Omental fat pad (tissue), 4 donors: Measurements from ENCODE around the gene MYO9B. TPM values are rescaled to one million over a fixed set of nuclear protein-coding genes. Genes with fewer than 3 reads are reported as not detected.

ENCODE experiments used
- ATAC-seq: fragments of 150-250 bp; one replicate; pipeline ENCODE4 v1.9.1; 2016; ENCODE audit warnings: mild to moderate bottlenecking, moderate library complexity; ENCODE audit not compliant: low FRiP score
- DNase-seq: peaks from one replicate; pipeline ENCODE4 v3.0.0-alpha.2; 2019; ENCODE audit warnings: low spot score
- CTCF ChIP-seq, 3 donors: fragments of 450-650 bp; IDR thresholded peaks; one replicate each; pipeline ENCODE4 v1.5.1; 2016 to 2017; ENCODE audit warnings: antibody characterized with exemption in 3 of 3, mild to moderate bottlenecking in 3 of 3, moderate library complexity in 2 of 3
- total RNA-seq, 4 donors: library from RNA; depleted of rRNA; stranded (reverse); fragments of >200 nt; gene quantifications; one replicate each; pipeline ENCODE4 v1.1.0, GENCODE V29; 2016

MYO9B gene
- total RNA-seq, 4 donors from 2014 or later = 52.7 to 149 (median 85.7) TPM

- ATAC-seq (no peak), DNase-seq (no peak)
- TF ChIP-seq CTCF (IDR thresholded peaks at IDR 0.05) = no peak
Measured at GRCh38 chr19:17194608-17195007, 119.0 kb downstream of the MYO9B start.

GRCh38 chr19:17195106-17195505 lies 119.5 kb downstream of the MYO9B start:
- ATAC-seq (no peak), DNase-seq (no peak)
- TF ChIP-seq CTCF (IDR thresholded peaks at IDR 0.05) = no peak

GRCh38 chr19:17196610-17197009 lies 121.0 kb downstream of the MYO9B start:
- ATAC-seq (no peak), DNase-seq (no peak)
- TF ChIP-seq CTCF (IDR thresholded peaks at IDR 0.05) = no peak

GRCh38 chr19:17197666-17198065 lies 122.1 kb downstream of the MYO9B start:
- DNase-seq (no peak), ATAC-seq (no peak)
- TF ChIP-seq CTCF (IDR thresholded peaks at IDR 0.05) = no peak

- TF ChIP-seq CTCF (IDR thresholded peaks at IDR 0.05) = no peak
- ATAC-seq (no peak), DNase-seq (no peak)
Measured at GRCh38 chr19:17200408-17201079, 125.0 kb downstream of the MYO9B start.

GRCh38 chr19:17202249-17202648 lies 126.7 kb downstream of the MYO9B start:
- ATAC-seq (no peak), DNase-seq (no peak)
- TF ChIP-seq CTCF (IDR thresholded peaks at IDR 0.05) = no peak

- no peak for TF ChIP-seq CTCF (IDR thresholded peaks at IDR 0.05)
- DNase-seq (no peak), ATAC-seq (no peak)
Measured at GRCh38 chr19:17202713-17203112, 127.1 kb downstream of the MYO9B start.
